Neural cell (in vitro differentiated cells): ENCODE measurements around the gene SPATS2. TPM values are rescaled to one million over a fixed set of nuclear protein-coding genes. Genes with fewer than 3 reads are reported as not detected.

Experiments used
- H2AFZ ChIP-seq: fragments of 200-600, 300-800 bp; sonication (generic), shearing (Covaris generic); 2 replicates; pipeline ENCODE4 v1.6.0; 2014; ENCODE audit warnings: low read depth, mild to moderate bottlenecking, antibody characterized with exemption, low read length, moderate library complexity
- H3F3A ChIP-seq: fragments of 200-600 bp; shearing (Covaris generic); 2 replicates; pipeline ENCODE4 v1.6.1; 2016; ENCODE audit warnings: mild to moderate bottlenecking, moderate library complexity, mixed read lengths, antibody characterized with exemption, low read length; ENCODE audit not compliant: insufficient read depth, poor library complexity, severe bottlenecking
- H3K27ac ChIP-seq: fragments of 200-600, 300-800 bp; sonication (generic), shearing (Covaris generic); 2 replicates; pipeline ENCODE4 v1.5.1; 2014; ENCODE audit warnings: mild to moderate bottlenecking, low read length, moderate library complexity
- H3K27me3 ChIP-seq: fragments of 300-800, 200-600 bp; sonication (generic), shearing (Covaris generic); 2 replicates; pipeline ENCODE4 v1.6.0; 2014; ENCODE audit warnings: mild to moderate bottlenecking, low read depth, low read length, moderate library complexity; ENCODE audit not compliant: insufficient read depth
- H3K36me3 ChIP-seq: fragments of 300-800, 200-600 bp; sonication (generic), shearing (Covaris generic); 2 replicates; pipeline ENCODE4 v1.5.1; 2014; ENCODE audit warnings: mild to moderate bottlenecking, antibody characterized with exemption, low read length, moderate library complexity; ENCODE audit not compliant: insufficient read depth
- H3K4me2 ChIP-seq: fragments of 300-800, 200-600 bp; sonication (generic), shearing (Covaris generic); 2 replicates; pipeline ENCODE4 v1.6.0; 2014; ENCODE audit warnings: mild to moderate bottlenecking, low read length
- H3K4me3 ChIP-seq: fragments of 300-800, 200-600 bp; sonication (generic), shearing (Covaris generic); 2 replicates; pipeline ENCODE4 v1.5.1; 2014; ENCODE audit warnings: mild to moderate bottlenecking, low read length, moderate library complexity
- H3K79me2 ChIP-seq: fragments of 200-600 bp; shearing (Covaris generic); replicated peaks from 2 replicates; pipeline ENCODE4 v1.6.0; 2014; ENCODE audit warnings: mild to moderate bottlenecking, low read length, moderate library complexity; ENCODE audit not compliant: insufficient read depth
- H3K9ac ChIP-seq: fragments of 300-800, 200-600 bp; sonication (generic), shearing (Covaris generic); 2 replicates; pipeline ENCODE4 v1.6.1; 2016; ENCODE audit warnings: mild to moderate bottlenecking, low read length, mixed read lengths
- H3K9me2 ChIP-seq: fragments of 200-600 bp; shearing (Covaris generic); 2 replicates; pipeline ENCODE4 v1.6.1; 2016; ENCODE audit warnings: mild to moderate bottlenecking, low read length, mixed read lengths; ENCODE audit not compliant: insufficient read depth
- H3K9me3 ChIP-seq: fragments of 200-600, 300-800 bp; sonication (generic), shearing (Covaris generic); 2 replicates; pipeline ENCODE4 v1.6.1; 2016; ENCODE audit warnings: mild to moderate bottlenecking, mixed run types, low read length, moderate library complexity, mixed read lengths
- H4K20me1 ChIP-seq: fragments of 200-600 bp; shearing (Covaris generic); 2 replicates; pipeline ENCODE4 v1.6.1; 2016; ENCODE audit warnings: mild to moderate bottlenecking, mixed run types; ENCODE audit not compliant: insufficient read depth
- CTCF ChIP-seq: fragments of 450-650 bp; IDR thresholded peaks from 2 replicates; pipeline ENCODE4 v1.5.1; 2014; ENCODE audit warnings: antibody characterized with exemption, mild to moderate bottlenecking, moderate library complexity; ENCODE audit not compliant: poor library complexity, severe bottlenecking
- EP300 ChIP-seq: fragments of 450-650 bp; conservative IDR thresholded peaks from 2 replicates; pipeline ENCODE4 v1.6.1; 2014; ENCODE audit warnings: antibody characterized with exemption, mild to moderate bottlenecking, moderate library complexity; ENCODE audit not compliant: poor library complexity, severe bottlenecking
- EZH2 ChIP-seq: fragments of 200-600, 300-800 bp; shearing (Covaris generic), sonication (generic); IDR thresholded peaks from 2 replicates; pipeline ENCODE4 v1.6.1; 2014; ENCODE audit warnings: antibody characterized with exemption, low read length, borderline replicate concordance, mild to moderate bottlenecking; ENCODE audit not compliant: insufficient read depth, poor library complexity, severe bottlenecking
- MXI1 ChIP-seq: fragments of 450-650 bp; conservative IDR thresholded peaks from 2 replicates; pipeline ENCODE4 v1.6.1; 2014; ENCODE audit warnings: antibody characterized with exemption, mild to moderate bottlenecking; ENCODE audit not compliant: poor library complexity, severe bottlenecking
- POLR2AphosphoS5 ChIP-seq: IDR thresholded peaks from 2 replicates; pipeline ENCODE4 v1.6.1; 2012
- RAD21 ChIP-seq: fragments of 450-650 bp; conservative IDR thresholded peaks from 2 replicates; pipeline ENCODE4 v1.6.1; 2014; ENCODE audit warnings: antibody characterized with exemption, mild to moderate bottlenecking, moderate library complexity
- REST ChIP-seq: IDR thresholded peaks from 2 replicates; pipeline ENCODE4 v1.6.1; 2012; ENCODE audit warnings: borderline replicate concordance
- SMC3 ChIP-seq: fragments of 450-650 bp; conservative IDR thresholded peaks from 2 replicates; pipeline ENCODE4 v1.6.1; 2014; ENCODE audit warnings: antibody characterized with exemption, mild to moderate bottlenecking, moderate library complexity; ENCODE audit not compliant: poor library complexity
- TAF1 ChIP-seq: IDR thresholded peaks from 2 replicates; pipeline ENCODE4 v1.6.1; 2012; ENCODE audit warnings: low read depth
- polyA plus RNA-seq: library from polyadenylated mRNA; depleted of rRNA; stranded (reverse); fragments of >200 nt; gene quantifications from 2 replicates; pipeline ENCODE4 v1.2.3, GENCODE V29; 2014

The SPATS2 gene
- polyA plus RNA-seq, 1 donor from 2014 or later: 58.4 TPM

- TF ChIP-seq TAF1: no peak
- TF ChIP-seq RAD21: no peak
- TF ChIP-seq SMC3: no peak
- no peak for TF ChIP-seq EZH2
- no peak for TF ChIP-seq POLR2AphosphoS5
- TF ChIP-seq EP300: no peak
- TF ChIP-seq REST: no peak
- TF ChIP-seq MXI1: no peak
- no peak for TF ChIP-seq CTCF
- H3K9ac ChIP-seq: no peak overlapping the region
- no peaks in the 10 kb centered on the region for H3F3A ChIP-seq
- no peaks in the 10 kb centered on the region for H3K9me3 ChIP-seq
- H3K4me3 ChIP-seq: no peak overlapping the region
- peaks cover 7% of the 10 kb centered on the region for H3K36me3 ChIP-seq
- H2AFZ ChIP-seq: no peak overlapping the region
- no peak overlapping the region for H3K4me2 ChIP-seq
- H3K27ac ChIP-seq: no peak overlapping the region
- H3K27me3 ChIP-seq: no peaks in the 10 kb centered on the region
- H3K79me2 ChIP-seq: no peaks in the 10 kb centered on the region
- no peaks in the 10 kb centered on the region for H3K9me2 ChIP-seq
- H4K20me1 ChIP-seq: no peaks in the 10 kb centered on the region
These were observed 162.2 kb downstream of the SPATS2 start for GRCh38 chr12:49529414-49529813.

GRCh38 chr12:49531745-49532144 is 164.5 kb downstream of the SPATS2 start:
- Histone ChIP-seq H3F3A (no peaks in the 10 kb centered on the region), H3K4me3 (no peak overlapping the region), H3K36me3 (peaks cover 4% of the 10 kb centered on the region), H3K27me3 (peaks cover 6% of the 10 kb centered on the region), H3K9me3 (no peaks in the 10 kb centered on the region), H3K27ac (no peak overlapping the region), H3K9ac (no peak overlapping the region), H2AFZ (no peak overlapping the region), H3K4me2 (no peak overlapping the region), H4K20me1 (no peaks in the 10 kb centered on the region), H3K9me2 (no peaks in the 10 kb centered on the region), H3K79me2 (no peaks in the 10 kb centered on the region)
- no peak for TF ChIP-seq CTCF
